Skeletal muscle tissue (tissue), 4 donors: ENCODE results near the gene PLCD3. TPM values are rescaled to one million over a fixed set of nuclear protein-coding genes. Genes with fewer than 3 reads are reported as not detected.
A peak's percentile ranks its signal among the peaks of the same experiment; 100 is the strongest.

Source experiments
- H3K27ac ChIP-seq: one replicate; pipeline ENCODE4 v1.7.0; 2013; ENCODE audit warnings: mild to moderate bottlenecking, low read depth, low read length, inconsistent platforms
- H3K27me3 ChIP-seq, 3 donors: one replicate each; pipeline ENCODE4 v1.7.0; 2013; ENCODE audit warnings: low read length in 3 of 3; ENCODE audit not compliant: control insufficient read depth in 3 of 3, insufficient read depth in 3 of 3
- H3K36me3 ChIP-seq, 3 donors: one replicate each; pipeline ENCODE4 v1.7.0; 2013; ENCODE audit warnings: low read length in 3 of 3; ENCODE audit not compliant: control insufficient read depth in 3 of 3, insufficient read depth in 3 of 3
- H3K4me1 ChIP-seq, 3 donors: one replicate each; pipeline ENCODE4 v1.7.0; 2013; ENCODE audit warnings: low read length in 3 of 3, mild to moderate bottlenecking in 3 of 3; ENCODE audit not compliant: control insufficient read depth in 3 of 3, insufficient read depth in 3 of 3
- H3K4me3 ChIP-seq, 3 donors: one replicate each; pipeline ENCODE4 v1.7.0; 2013; ENCODE audit warnings: low read length in 3 of 3
- H3K9ac ChIP-seq, 3 donors: one replicate each; pipeline ENCODE4 v1.7.0; 2013; ENCODE audit warnings: low read length in 3 of 3, mild to moderate bottlenecking in 3 of 3, moderate library complexity in 2 of 3, low read depth in 1 of 3
- H3K9me3 ChIP-seq, 3 donors: one replicate each; pipeline ENCODE4 v1.7.0; 2013; ENCODE audit warnings: low read length in 3 of 3; ENCODE audit not compliant: control insufficient read depth in 3 of 3
- total RNA-seq: library from RNA; depleted of rRNA; stranded (reverse); fragments of >200 nt; gene quantifications from one replicate; pipeline ENCODE4 v1.2.3, GENCODE V29; 2014
- donor health status: Osteomylitis.

Gene PLCD3
- total RNA-seq, 1 donor from 2014 or later, result 12.0 TPM

DNA sequence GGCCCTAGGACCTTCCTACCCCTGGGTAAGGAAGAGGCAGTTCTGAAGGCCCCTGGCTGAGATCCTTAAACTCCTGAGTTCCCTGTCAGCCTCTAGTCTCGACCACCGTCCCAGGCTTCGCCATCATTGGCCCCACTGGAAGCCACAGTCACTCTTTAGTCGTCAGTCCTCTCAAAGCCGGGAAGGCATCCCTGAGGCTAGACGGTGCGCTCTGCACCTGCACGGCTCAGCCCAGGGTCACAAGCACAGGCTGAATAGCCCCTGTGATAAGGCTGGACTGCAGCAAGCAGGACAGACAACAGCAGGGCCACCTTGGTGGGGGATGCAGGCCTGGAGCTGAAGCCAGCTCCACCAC lies 12.7 kb upstream of the PLCD3 start:
- Histone ChIP-seq H3K4me1 (peaks cover 23 to 44% (median 31%) of the 10 kb centered on the region in 3 donors), H3K27ac (peak overlapping the region; percentile 86), H3K36me3 (peaks cover 0 to 3% (median 0%) of the 10 kb centered on the region in 3 donors), H3K9me3 (no peaks in the 10 kb centered on the region), H3K4me3 (peak overlapping the region; percentile 38 to 73 (median 67)), H3K27me3 (no peaks in the 10 kb centered on the region), H3K9ac (peak overlapping the region; percentile 74 to 89 (median 80))

DNA sequence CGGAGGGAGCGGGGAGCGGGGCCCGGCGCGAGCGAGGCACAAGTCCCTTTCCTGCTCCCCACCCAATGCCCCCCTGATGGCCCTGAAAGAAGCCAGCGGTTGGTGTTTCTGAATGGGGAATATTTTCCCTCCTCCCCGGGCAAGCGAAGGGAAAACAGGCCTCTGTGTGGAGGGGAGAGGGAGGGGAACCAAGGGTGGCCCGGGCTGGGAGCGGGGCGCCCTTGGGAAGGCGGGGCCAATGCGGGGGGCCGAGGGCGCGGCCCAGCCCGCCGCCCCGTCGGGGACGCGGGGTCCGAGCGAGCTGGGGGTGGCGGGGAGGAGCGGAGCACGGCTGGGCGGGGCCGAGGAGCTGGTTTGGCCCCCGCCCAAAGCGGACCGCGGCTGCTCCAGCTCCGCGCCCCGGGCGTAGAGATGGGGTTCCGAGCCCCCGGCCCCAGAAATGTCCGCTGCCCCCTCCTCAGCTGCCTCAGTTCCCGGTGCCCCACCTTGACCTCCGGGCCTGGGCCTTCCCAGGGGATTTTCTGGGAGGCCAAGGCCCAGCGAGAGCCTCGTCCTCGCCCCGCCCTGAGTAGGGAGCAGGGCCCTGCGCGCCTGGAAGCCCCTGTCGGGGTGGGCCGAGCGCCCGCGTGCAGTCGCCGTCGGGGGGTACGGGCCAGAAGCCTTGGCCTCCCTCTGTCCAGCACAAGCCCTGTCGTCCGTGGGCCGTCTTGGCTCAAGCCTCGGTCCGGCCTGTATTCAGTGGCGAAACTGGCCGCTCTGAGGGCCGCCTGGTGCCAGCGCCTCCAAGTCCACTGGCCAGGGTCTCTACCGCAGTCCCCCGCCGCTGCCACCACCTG lies 12.1 kb upstream of the PLCD3 start:
- peaks cover 23 to 40% (median 31%) of the 10 kb centered on the region in 3 donors for H3K4me1 ChIP-seq
- peak overlapping the region; percentile 74 to 89 (median 80) for H3K9ac ChIP-seq
- H3K27me3 ChIP-seq, result no peaks in the 10 kb centered on the region
- H3K4me3 ChIP-seq, result peak overlapping the region; percentile 62 to 73 (median 67)
- no peaks in the 10 kb centered on the region for H3K9me3 ChIP-seq
- no peaks in the 10 kb centered on the region for H3K36me3 ChIP-seq
- peak overlapping the region; percentile 86 for H3K27ac ChIP-seq

DNA sequence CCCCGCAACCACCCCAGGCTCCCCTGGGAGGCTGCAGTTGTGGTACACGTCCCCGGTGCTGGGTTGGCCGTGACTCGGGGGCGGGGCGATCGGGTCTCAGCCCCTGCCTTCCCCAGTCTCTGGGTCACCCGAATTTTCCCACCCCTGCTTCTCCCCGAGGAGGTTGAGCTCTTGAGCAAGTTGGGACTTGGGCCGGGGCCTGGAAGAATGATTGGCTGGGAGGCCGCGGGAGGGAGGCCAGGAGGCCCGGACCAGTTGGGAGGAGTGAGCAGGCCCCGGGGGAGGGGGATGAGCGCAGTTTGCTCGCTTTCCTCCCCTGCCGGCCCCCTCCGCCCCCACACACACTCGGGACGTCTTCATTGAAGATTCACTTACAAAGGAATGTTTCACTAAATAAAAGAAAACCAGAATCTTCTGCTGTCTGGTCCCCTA lies 11.5 kb upstream of the PLCD3 start:
- no peaks in the 10 kb centered on the region for H3K9me3 ChIP-seq
- H3K36me3 ChIP-seq, result no peaks in the 10 kb centered on the region
- H3K9ac ChIP-seq, result peak overlapping the region; percentile 74 to 89 (median 80)
- H3K27ac ChIP-seq, result peak overlapping the region; percentile 86
- H3K4me3 ChIP-seq, result peak overlapping the region; percentile 62 to 73 (median 67)
- no peaks in the 10 kb centered on the region for H3K27me3 ChIP-seq
- peaks cover 23 to 36% (median 31%) of the 10 kb centered on the region in 3 donors for H3K4me1 ChIP-seq

GRCh38 chr17:45143094-45143670 lies 10.9 kb upstream of the PLCD3 start:
- peak overlapping the region; percentile 86 for H3K27ac ChIP-seq
- peak overlapping the region in 2 of 3 donors; percentile 31 to 73 for H3K4me3 ChIP-seq

GRCh38 chr17:45139533-45139920 lies 7.2 kb upstream of the PLCD3 start:
- H3K9ac ChIP-seq, result no peak overlapping the region

More at GRCh38 chr17:45143094-45143670, 10.9 kb upstream of the PLCD3 start:
- H3K27me3 ChIP-seq, result no peaks in the 10 kb centered on the region
- no peaks in the 10 kb centered on the region for H3K9me3 ChIP-seq
- H3K4me1 ChIP-seq, result peaks cover 23 to 32% (median 31%) of the 10 kb centered on the region in 3 donors
- peak overlapping the region in 2 of 3 donors; percentile 80 to 89 for H3K9ac ChIP-seq
- H3K36me3 ChIP-seq, result peaks cover 0 to under 1% (median 0%) of the 10 kb centered on the region in 3 donors

GRCh38 chr17:45138911-45139532 lies 6.7 kb upstream of the PLCD3 start:
- no peaks in the 10 kb centered on the region for H3K9me3 ChIP-seq
- no peak overlapping the region for H3K4me3 ChIP-seq
- H3K27ac ChIP-seq, result no peak overlapping the region
- H3K27me3 ChIP-seq, result no peaks in the 10 kb centered on the region
- H3K4me1 ChIP-seq, result peaks cover 12 to 26% (median 25%) of the 10 kb centered on the region in 3 donors
- H3K9ac ChIP-seq, result no peak overlapping the region
- peaks cover 3 to 6% (median 5%) of the 10 kb centered on the region in 3 donors for H3K36me3 ChIP-seq

More at GRCh38 chr17:45139533-45139920, 7.2 kb upstream of the PLCD3 start:
- H3K4me1 ChIP-seq, result peaks cover 12 to 27% (median 27%) of the 10 kb centered on the region in 3 donors
- no peaks in the 10 kb centered on the region for H3K27me3 ChIP-seq
- no peaks in the 10 kb centered on the region for H3K9me3 ChIP-seq
- peaks cover 3 to 6% (median 5%) of the 10 kb centered on the region in 3 donors for H3K36me3 ChIP-seq
- no peak overlapping the region for H3K4me3 ChIP-seq
- H3K27ac ChIP-seq, result no peak overlapping the region

- Histone ChIP-seq H3K27ac (no peak overlapping the region), H3K27me3 (no peaks in the 10 kb centered on the region), H3K4me1 (peaks cover 12 to 22% (median 22%) of the 10 kb centered on the region in 3 donors), H3K4me3 (no peak overlapping the region), H3K9ac (no peak overlapping the region), H3K36me3 (peaks cover 3 to 6% (median 5%) of the 10 kb centered on the region in 3 donors), H3K9me3 (no peaks in the 10 kb centered on the region)
These were observed 5.4 kb upstream of the PLCD3 start for GRCh38 chr17:45137561-45138305.

DNA sequence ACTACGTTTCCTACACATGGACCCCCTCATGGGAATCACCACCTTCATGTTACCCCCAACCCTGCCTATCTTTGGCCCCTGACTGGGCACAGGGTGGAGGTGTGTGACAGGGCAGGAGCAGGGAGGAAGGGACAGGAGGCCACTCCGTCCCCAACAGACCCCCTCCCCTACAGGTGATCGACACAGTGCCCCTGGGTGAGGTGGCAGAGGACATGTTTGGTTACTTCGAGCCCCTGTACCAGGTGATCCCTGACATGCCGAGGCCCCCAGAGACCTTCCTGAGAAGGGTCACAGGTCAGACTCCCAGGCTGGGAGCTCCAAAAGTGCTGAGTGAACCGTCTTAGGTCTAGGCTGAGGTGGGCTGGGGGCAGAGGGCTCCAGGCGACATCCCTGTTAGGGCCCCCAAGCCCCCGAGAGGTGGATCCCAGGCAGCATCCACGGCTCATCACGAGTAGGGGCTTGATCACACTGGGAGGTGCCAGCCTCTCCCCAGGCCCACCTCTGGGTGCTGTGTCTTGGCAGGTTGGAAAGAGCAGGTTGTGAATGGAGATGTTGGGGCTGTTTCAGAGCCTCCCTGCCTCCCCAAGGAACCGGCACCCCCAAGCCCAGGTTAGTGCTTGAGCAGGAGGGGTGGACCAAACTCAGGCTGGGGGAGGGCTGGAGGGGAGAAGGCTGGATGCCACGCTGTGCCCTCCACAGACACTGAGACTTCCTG lies 4.7 kb upstream of the PLCD3 start:
- no peaks in the 10 kb centered on the region for H3K27me3 ChIP-seq
- no peak overlapping the region for H3K4me3 ChIP-seq
- H3K9me3 ChIP-seq, result no peaks in the 10 kb centered on the region
- no peak overlapping the region for H3K9ac ChIP-seq
- H3K27ac ChIP-seq, result no peak overlapping the region
- H3K36me3 ChIP-seq, result peaks cover 3 to 6% (median 5%) of the 10 kb centered on the region in 3 donors
- peaks cover 13 to 25% (median 23%) of the 10 kb centered on the region in 3 donors for H3K4me1 ChIP-seq
